Psoas muscle (tissue), 8 donors: Measurements from ENCODE around the gene FBXO44. TPM values are rescaled to one million over a fixed set of nuclear protein-coding genes. Genes with fewer than 3 reads are reported as not detected.
"Not testable (repeated sequence)": the region's sequence is repeated elsewhere in the genome, so short reads cannot be mapped to it uniquely, and the experiment has no call there.

Experiments used
- ATAC-seq, 4 donors: fragments of 200-7000 bp; cut with Tn5 transposase; one replicate each; pipeline ENCODE4 v1.9.1; 2020; ENCODE audit warnings: moderate library complexity in 3 of 4, mild to moderate bottlenecking in 2 of 4
- DNase-seq, 2 donors: peaks; one replicate each; pipeline ENCODE4 v3.0.0-alpha.2; 2020
- H3K27ac ChIP-seq: fragments of 200-600 bp; one replicate; pipeline ENCODE4 v1.8.0; 2022
- H3K27me3 ChIP-seq, 3 donors: fragments of 200-600 bp in 1 of 3; one replicate each; pipeline versions ENCODE4 v1.6.1 to v1.8.0; 2013 to 2022; ENCODE audit warnings: low read length in 2 of 3, mild to moderate bottlenecking in 2 of 3, moderate library complexity in 1 of 3; ENCODE audit not compliant: insufficient read depth in 3 of 3
- H3K36me3 ChIP-seq, 2 donors: fragments of 200-600 bp in 1 of 2; one replicate each; pipeline versions ENCODE4 v1.6.1 to v1.8.0; 2013 to 2022; ENCODE audit warnings: low read depth in 1 of 2, mild to moderate bottlenecking in 1 of 2, moderate library complexity in 1 of 2; ENCODE audit not compliant: insufficient read depth in 1 of 2
- H3K4me1 ChIP-seq: fragments of 200-600 bp; one replicate; pipeline ENCODE4 v1.8.0; 2022
- H3K4me3 ChIP-seq: fragments of 200-600 bp; one replicate; pipeline ENCODE4 v1.8.0; 2022; ENCODE audit warnings: mild to moderate bottlenecking
- H3K9me3 ChIP-seq: fragments of 200-600 bp; one replicate; pipeline ENCODE4 v1.8.0; 2022
- WGBS, 3 donors: extraction: QIAGEN DNeasy Blood & Tissue Kit; methylation state at CpG; one replicate each; pipeline versions ENCODE4 v1.1.6 to v1.1.7; 2013; 5-methylcytosine and 5-hydroxymethylcytosine counted together
- intact Hi-C, 2 donors: fragments of 100-400 bp; cut with DNase I; formaldehyde crosslinking; loops; one replicate each; pipeline versions ENCODE4 v1.11.0 to v1.14.2; 2022
- polyA plus RNA-seq, 3 donors: library from polyadenylated mRNA; stranded (reverse); fragments of 200-250 nt; gene quantifications; one replicate each; pipeline ENCODE4 v1.2.3, GENCODE V29; 2013
- total RNA-seq, 4 donors: library from RNA; stranded (reverse); fragmentation: NEBNext Ultra II Directional in 2 of 4; extraction: Animal tissue kit (Norgen Biotek cat#: 25700) in 2 of 4; gene quantifications; one replicate each; pipeline versions ENCODE4 v1.2.1 to v1.2.4, GENCODE V29; 2021 to 2023
- TF ChIP-seq, protein P1 (sequence below): fragments of 200-600 bp; IDR thresholded peaks from one replicate; pipeline ENCODE4 v1.8.0; 2022; ENCODE audit warnings: antibody characterized with exemption
- donor health status: healthy with polysubstance abuse.
- donor health status: DM: no; HTN: no; CAD: no; lungs with moderate emphysema.
- donor health status: Bipolar disorder and iron deficiency.
- donor health status: healthy.
- donor health status: DM: yes; HTN: yes; CAD: no.
- donor health status: DM: no; HTN: no; CAD: no.
- donor health status: DM: no; HTN: no; CAD: no.
- donor health status: DM: yes; HTN: yes; CAD: no.

Gene FBXO44
- total and polyA plus RNA-seq, 7 donors, result 2.9 to 8.4 (median 4.5) TPM

DNA sequence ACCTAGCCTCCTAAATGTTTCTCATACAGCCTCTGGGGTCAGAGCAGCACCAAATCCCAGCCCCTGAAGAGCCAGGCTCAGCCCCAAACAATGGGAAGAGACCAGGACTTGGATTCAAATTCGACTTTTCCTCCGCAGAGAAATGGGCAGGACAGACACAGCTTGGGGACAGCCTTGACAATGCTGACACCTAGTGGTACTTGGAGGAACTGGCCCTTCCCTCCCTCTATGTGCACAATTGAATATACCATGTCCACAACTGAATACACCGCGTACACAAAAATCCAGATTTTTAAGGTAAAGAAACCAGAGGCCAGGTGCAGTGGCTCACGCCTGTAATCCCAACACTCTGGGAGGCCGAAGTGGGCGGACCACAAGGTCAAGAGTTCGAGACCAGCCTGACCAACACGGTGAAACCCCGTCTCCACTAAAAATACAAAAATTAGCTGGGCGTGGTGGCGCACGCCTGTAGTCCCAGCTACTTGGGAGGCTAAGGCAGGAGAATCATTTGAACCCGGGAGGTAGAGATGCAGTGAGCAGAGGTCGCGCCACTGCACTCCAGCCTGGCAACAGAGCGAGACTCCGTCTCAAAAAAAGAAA lies 12.2 kb upstream of the FBXO44 start:
- DNase-seq, result peak; percentile 40 to 66
- peak; percentile 81 to 91 (median 87) for ATAC-seq
- H3K4me3 ChIP-seq, H3K9me3 ChIP-seq, H3K27me3 ChIP-seq, H3K27ac ChIP-seq, H3K36me3 ChIP-seq, H3K4me1 ChIP-seq: not testable (repeated sequence)
- WGBS, 3 donors, result 48 to 54% (median 52%) methylated on average over 18 of the region's 18 CpGs
- intact Hi-C loops, result loop anchor here (5.0 to 10.0 kb wide), 3 partner anchors 305 to 605 kb away; no protein-coding TSS in a partner anchor
- TF ChIP-seq, protein P1, sequence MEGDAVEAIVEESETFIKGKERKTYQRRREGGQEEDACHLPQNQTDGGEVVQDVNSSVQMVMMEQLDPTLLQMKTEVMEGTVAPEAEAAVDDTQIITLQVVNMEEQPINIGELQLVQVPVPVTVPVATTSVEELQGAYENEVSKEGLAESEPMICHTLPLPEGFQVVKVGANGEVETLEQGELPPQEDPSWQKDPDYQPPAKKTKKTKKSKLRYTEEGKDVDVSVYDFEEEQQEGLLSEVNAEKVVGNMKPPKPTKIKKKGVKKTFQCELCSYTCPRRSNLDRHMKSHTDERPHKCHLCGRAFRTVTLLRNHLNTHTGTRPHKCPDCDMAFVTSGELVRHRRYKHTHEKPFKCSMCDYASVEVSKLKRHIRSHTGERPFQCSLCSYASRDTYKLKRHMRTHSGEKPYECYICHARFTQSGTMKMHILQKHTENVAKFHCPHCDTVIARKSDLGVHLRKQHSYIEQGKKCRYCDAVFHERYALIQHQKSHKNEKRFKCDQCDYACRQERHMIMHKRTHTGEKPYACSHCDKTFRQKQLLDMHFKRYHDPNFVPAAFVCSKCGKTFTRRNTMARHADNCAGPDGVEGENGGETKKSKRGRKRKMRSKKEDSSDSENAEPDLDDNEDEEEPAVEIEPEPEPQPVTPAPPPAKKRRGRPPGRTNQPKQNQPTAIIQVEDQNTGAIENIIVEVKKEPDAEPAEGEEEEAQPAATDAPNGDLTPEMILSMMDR, result peak; percentile 96

DNA sequence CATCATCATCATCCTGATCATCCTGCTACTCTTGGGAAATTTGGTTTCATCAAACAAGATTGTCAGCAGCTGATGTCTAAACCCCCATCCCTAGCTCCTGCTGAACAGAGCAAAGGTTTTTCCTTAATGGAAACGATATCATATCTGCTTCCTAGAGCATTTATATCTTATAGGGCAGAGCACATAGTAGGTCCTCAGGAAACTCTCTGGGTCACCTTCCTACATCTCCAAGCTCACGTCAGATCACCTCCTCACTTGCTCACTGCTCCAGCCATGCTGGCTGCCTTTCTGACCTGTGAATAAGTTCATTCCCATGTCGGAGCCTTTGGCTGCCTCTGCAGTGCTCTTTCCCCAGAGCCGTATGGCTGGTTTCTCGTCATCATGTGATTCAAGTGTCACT lies 10.9 kb upstream of the FBXO44 start:
- Histone ChIP-seq H3K9me3 (no peaks in the 10 kb centered on the region), H3K36me3 (no peaks in the 10 kb centered on the region), H3K4me3 (no peak overlapping the region), H3K27me3 (no peaks in the 10 kb centered on the region), H3K4me1 (no peaks in the 10 kb centered on the region), H3K27ac (no peak overlapping the region)
- DNase-seq, result no peak
- TF ChIP-seq, protein P1, result no peak
- intact Hi-C loops, result loop anchor here (5.0 to 10.0 kb wide), 3 partner anchors 306 to 606 kb away; no protein-coding TSS in a partner anchor
- ATAC-seq, result no peak
- 40 to 43% (median 42%) methylated on average over 5 of the region's 5 CpGs for WGBS, 3 donors

DNA sequence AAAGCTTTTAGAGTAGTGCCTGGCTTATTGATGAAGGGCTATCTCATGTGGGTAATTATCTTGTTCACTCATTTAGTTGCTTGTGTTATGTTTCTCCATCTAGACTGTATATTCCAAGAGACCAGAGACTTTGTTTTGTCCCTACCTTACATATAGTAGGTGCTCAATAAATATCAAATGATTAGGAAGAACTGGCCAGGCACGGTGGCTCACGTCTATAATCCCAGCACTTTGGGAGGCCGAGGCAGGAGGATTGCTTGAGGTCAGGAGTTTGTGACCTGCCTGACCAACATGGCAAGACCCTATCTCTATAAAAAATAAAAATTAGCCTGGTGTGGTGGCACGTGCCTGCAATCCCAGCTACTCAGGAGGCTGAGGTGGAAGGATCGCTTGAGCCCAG lies 9.4 kb upstream of the FBXO44 start:
- DNase-seq (no peak), ATAC-seq (no peak)
- TF ChIP-seq, protein P1, result no peak
- H3K27me3 ChIP-seq, result peaks cover 0 to 5% (median 4%) of the 10 kb centered on the region in 3 donors
- H3K36me3 ChIP-seq, result no peaks in the 10 kb centered on the region
- WGBS, 3 donors, result 82 to 90% (median 87%) methylated on average over 5 of the region's 5 CpGs
- H3K9me3 ChIP-seq, result no peaks in the 10 kb centered on the region
- H3K4me3 ChIP-seq, result no peak overlapping the region
- peaks cover 3% of the 10 kb centered on the region for H3K4me1 ChIP-seq
- intact Hi-C loops, result loop anchor here (5.0 to 10.0 kb wide), 2 partner anchors 400 to 608 kb away; no protein-coding TSS in a partner anchor
- no peak overlapping the region for H3K27ac ChIP-seq

DNA sequence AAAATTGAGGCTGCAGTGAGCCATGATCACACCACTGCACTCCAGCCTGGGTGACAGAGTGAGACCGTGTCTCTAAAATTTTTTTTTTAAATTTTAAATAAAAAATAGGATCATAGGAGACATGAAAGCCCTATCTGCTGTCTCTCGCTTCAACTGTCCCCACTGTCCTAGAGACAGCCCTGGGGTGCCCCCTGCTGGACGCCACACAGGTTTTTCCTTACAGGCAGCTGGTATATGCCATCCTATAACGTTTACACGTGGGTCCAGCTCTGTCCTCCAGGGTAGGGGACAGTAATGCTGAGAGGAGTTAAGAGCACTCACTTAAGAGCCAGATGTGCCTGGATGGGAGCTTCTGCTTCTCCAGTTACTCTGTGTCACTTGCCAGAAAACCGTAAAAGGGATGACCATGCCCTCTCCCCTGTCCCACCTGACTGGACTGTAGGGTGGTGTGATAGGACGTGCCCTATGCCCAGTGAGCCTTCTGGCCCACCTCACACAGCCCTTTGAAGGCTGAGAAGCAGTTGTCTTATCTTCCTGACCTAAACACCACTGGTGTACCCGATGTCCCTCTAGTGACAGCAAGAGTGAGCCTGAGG lies 8.9 kb upstream of the FBXO44 start:
- 29 to 35% (median 35%) methylated on average over 8 of the region's 8 CpGs for WGBS, 3 donors
- no peaks in the 10 kb centered on the region for H3K9me3 ChIP-seq
- ATAC-seq (peak; percentile 53 to 60 (median 56)), DNase-seq (peak; percentile 78 to 88)
- no peak overlapping the region for H3K27ac ChIP-seq
- intact Hi-C loops, result loop anchor here (2.0 to 10.0 kb wide), 3 partner anchors 401 to 608 kb away; no protein-coding TSS in a partner anchor
- TF ChIP-seq, protein P1, result peak; percentile 68
- peaks cover 0 to 7% (median 6%) of the 10 kb centered on the region in 3 donors for H3K27me3 ChIP-seq
- H3K36me3 ChIP-seq, result no peaks in the 10 kb centered on the region
- H3K4me3 ChIP-seq, result no peak overlapping the region
- peaks cover 4% of the 10 kb centered on the region for H3K4me1 ChIP-seq
